HG02870 (cell line): ENCODE results near the gene ACD.

Experiments
- ATAC-seq: cut with Tn5 transposase; IDR thresholded peaks from one replicate; pipeline ENCODE4 v1.9.1; 2021; ENCODE audit warnings: mild to moderate bottlenecking, moderate library complexity; ENCODE audit not compliant: unreplicated experiment

Gene ACD

GRCh38 chr16:67676516-67676915 lies 16.5 kb upstream of the ACD start:
- no peak for ATAC-seq

- no peak for ATAC-seq
Measured at GRCh38 chr16:67675999-67676398, 15.9 kb upstream of the ACD start.

GRCh38 chr16:67675579-67675935 lies 15.5 kb upstream of the ACD start:
- no peak for ATAC-seq

- no peak for ATAC-seq
Measured at GRCh38 chr16:67674851-67675578, 15.0 kb upstream of the ACD start.

GRCh38 chr16:67673712-67674580 lies 13.9 kb upstream of the ACD start:
- no peak for ATAC-seq

GRCh38 chr16:67672739-67673662 lies 12.9 kb upstream of the ACD start:
- no peak for ATAC-seq

GRCh38 chr16:67672306-67672705 lies 12.2 kb upstream of the ACD start:
- no peak for ATAC-seq

- no peak for ATAC-seq
Measured at GRCh38 chr16:67669499-67670101, 9.5 kb upstream of the ACD start.

GRCh38 chr16:67668495-67669157 lies 8.6 kb upstream of the ACD start:
- ATAC-seq, result no peak

- peak; percentile 66 for ATAC-seq
Measured at GRCh38 chr16:67667817-67668494, 7.9 kb upstream of the ACD start.

- no peak for ATAC-seq
Measured at GRCh38 chr16:67667453-67667816, 7.4 kb upstream of the ACD start.

GRCh38 chr16:67666559-67667452 lies 6.7 kb upstream of the ACD start, which contains the start of the genes C16orf86 and ENKD1:
Gene C16orf86 (plus strand): TSS chr16:67666814. CDS start chr16:67666971, 157 bp downstream.
Gene ENKD1 (minus strand): TSS chr16:67666750. CDS start chr16:67666442, 308 bp downstream.
- peak; percentile 56 for ATAC-seq

- ATAC-seq, result no peak
Measured at GRCh38 chr16:67666032-67666551, 6.0 kb upstream of the ACD start.

GRCh38 chr16:67665598-67665997 lies 5.5 kb upstream of the ACD start:
- ATAC-seq, result no peak

GRCh38 chr16:67664871-67665270 lies 4.8 kb upstream of the ACD start:
- no peak for ATAC-seq

GRCh38 chr16:67664258-67664657 lies 4.2 kb upstream of the ACD start:
- no peak for ATAC-seq

- no peak for ATAC-seq
Measured at GRCh38 chr16:67663877-67664222, 3.8 kb upstream of the ACD start.

GRCh38 chr16:67663151-67663876 lies 3.3 kb upstream of the ACD start:
- no peak for ATAC-seq
